Subcutaneous adipose tissue (tissue), 4 donors: ENCODE data around the gene FAM180B. TPM values are rescaled to one million over a fixed set of nuclear protein-coding genes. Genes with fewer than 3 reads are reported as not detected.

Experiments
- small RNA-seq: library from RNA; depleted of rRNA; stranded (forward); fragments of <200 nt; gene quantifications from one replicate; pipeline ENCODE3, GENCODE V24; 2016
- total RNA-seq, 4 donors: library from RNA; depleted of rRNA; stranded (reverse); fragments of >200 nt; gene quantifications; one replicate each; pipeline ENCODE4 v1.1.0, GENCODE V29; 2016
- TF ChIP-seq, protein P1 (sequence below): fragments of 450-650 bp; IDR thresholded peaks from one replicate; pipeline ENCODE4 v1.5.1; 2016; ENCODE audit warnings: low read depth, mild to moderate bottlenecking, control low read depth, antibody characterized with exemption, moderate library complexity

FAM180B gene
- total RNA-seq, 4 donors from 2014 or later = 0.82 to 4.6 (median 1.7) TPM

GRCh38 chr11:47620836-47621378, 34.4 kb downstream of the FAM180B start:
- TF ChIP-seq, protein P1, sequence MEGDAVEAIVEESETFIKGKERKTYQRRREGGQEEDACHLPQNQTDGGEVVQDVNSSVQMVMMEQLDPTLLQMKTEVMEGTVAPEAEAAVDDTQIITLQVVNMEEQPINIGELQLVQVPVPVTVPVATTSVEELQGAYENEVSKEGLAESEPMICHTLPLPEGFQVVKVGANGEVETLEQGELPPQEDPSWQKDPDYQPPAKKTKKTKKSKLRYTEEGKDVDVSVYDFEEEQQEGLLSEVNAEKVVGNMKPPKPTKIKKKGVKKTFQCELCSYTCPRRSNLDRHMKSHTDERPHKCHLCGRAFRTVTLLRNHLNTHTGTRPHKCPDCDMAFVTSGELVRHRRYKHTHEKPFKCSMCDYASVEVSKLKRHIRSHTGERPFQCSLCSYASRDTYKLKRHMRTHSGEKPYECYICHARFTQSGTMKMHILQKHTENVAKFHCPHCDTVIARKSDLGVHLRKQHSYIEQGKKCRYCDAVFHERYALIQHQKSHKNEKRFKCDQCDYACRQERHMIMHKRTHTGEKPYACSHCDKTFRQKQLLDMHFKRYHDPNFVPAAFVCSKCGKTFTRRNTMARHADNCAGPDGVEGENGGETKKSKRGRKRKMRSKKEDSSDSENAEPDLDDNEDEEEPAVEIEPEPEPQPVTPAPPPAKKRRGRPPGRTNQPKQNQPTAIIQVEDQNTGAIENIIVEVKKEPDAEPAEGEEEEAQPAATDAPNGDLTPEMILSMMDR = no peak

- TF ChIP-seq, protein P1 = no peak
Observed at GRCh38 chr11:47626234-47626633, 39.8 kb downstream of the FAM180B start.

GRCh38 chr11:47628026-47628425, 41.5 kb downstream of the FAM180B start:
- TF ChIP-seq, protein P1 = no peak

DNA sequence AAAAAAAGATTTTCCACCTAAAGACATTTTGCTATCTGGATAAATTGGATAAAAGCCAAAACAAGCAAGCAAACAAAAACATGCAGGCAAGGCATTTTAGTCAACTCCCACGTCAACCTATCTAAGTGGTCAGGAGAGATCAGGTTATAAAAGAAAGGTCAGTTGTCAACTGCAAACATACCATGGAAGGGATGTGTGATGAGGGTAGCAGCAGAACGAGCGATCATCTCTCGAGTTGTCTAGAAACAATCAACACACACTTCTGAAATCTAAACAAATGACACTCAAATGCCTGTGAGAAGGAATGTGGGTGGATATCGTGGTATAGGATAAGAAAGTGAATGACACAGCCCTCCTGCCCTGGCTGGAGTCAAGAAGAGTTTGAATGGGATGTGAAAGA, 45.0 kb downstream of the FAM180B start:
- TF ChIP-seq, protein P1 = no peak

Small RNA genes within 50 kb of the gene (small RNA-seq; reads per million reads assigned to genes)
- gene RN7SL652P (not detected), gene RNU5E-10P (not detected)

Other genes with a start within 250 kb of the FAM180B start
- under 1 TPM in 1 of 4 donors, not detected in 3; 0.17 TPM for gene MYBPC3, start 234.0 kb upstream of the FAM180B start, total RNA-seq
- gene SPI1, start 208.1 kb upstream of the FAM180B start, total RNA-seq = 10 to 100 TPM; 20.3 to 92.3 (median 32.6) TPM
- gene SLC39A13, start 178.1 kb upstream of the FAM180B start, total RNA-seq = 10 to 100 TPM; 21.2 to 52.6 (median 46.0) TPM
- gene PSMC3, start 160.2 kb upstream of the FAM180B start, total RNA-seq = 100 to 1,000 TPM in 2 of 4 donors, 10 to 100 TPM in 2; 67.3 to 156 (median 102) TPM
- not detected for gene RAPSN, start 137.5 kb upstream of the FAM180B start, total RNA-seq
- 100 to 1,000 TPM in 3 of 4 donors, 10 to 100 TPM in 1; 93.8 to 153 (median 121) TPM for gene CELF1, start 33.5 kb upstream of the FAM180B start, total RNA-seq
- gene PTPMT1, start 21.1 kb upstream of the FAM180B start, total RNA-seq = 100 to 1,000 TPM; 109 to 208 (median 121) TPM
- gene KBTBD4, start 7.7 kb upstream of the FAM180B start, total RNA-seq = 10 to 100 TPM in 3 of 4 donors, 1 to 10 TPM in 1; 9.6 to 20.3 (median 18.3) TPM
- 10 to 100 TPM; 52.0 to 73.8 (median 53.7) TPM for gene NDUFS3, start 7.6 kb upstream of the FAM180B start, total RNA-seq
- 1 to 10 TPM in 3 of 4 donors, under 1 TPM in 1; 0.82 to 2.6 (median 1.3) TPM for gene C1QTNF4, start 7.7 kb downstream of the FAM180B start, total RNA-seq
- gene MTCH2, start 55.9 kb downstream of the FAM180B start, total RNA-seq = 10 to 100 TPM; 43.3 to 66.4 (median 44.7) TPM
- under 1 TPM in 2 of 4 donors, not detected in 2; 0.22 to 0.85 TPM for gene AGBL2, start 128.7 kb downstream of the FAM180B start, total RNA-seq
- 100 to 1,000 TPM; 132 to 214 (median 171) TPM for gene FNBP4, start 180.7 kb downstream of the FAM180B start, total RNA-seq